Stimulated activated memory B cell treated with anti-CD40 and anti-IgM and Interleukin-4, amounts not matched to agents 10 μg/mL and 1 μg/mL and 100 μg/mL, for 72 hours (primary cell): ENCODE results near the gene DHX30.

Experiments
- ATAC-seq: fragments of 150-1000 bp; cut with Tn5 transposase; 2 replicates; pipeline ENCODE4 v1.10.0; 2021
- H3K27ac Mint-ChIP-seq: one replicate; pipeline ENCODE4 v1.8.0; 2022; ENCODE audit warnings: mild to moderate bottlenecking, mixed read lengths
- H3K27me3 Mint-ChIP-seq: one replicate; pipeline ENCODE4 v1.8.0; 2022; ENCODE audit warnings: mixed read lengths
- H3K36me3 Mint-ChIP-seq: one replicate; pipeline ENCODE4 v1.8.0; 2022; ENCODE audit warnings: mixed read lengths
- H3K4me1 Mint-ChIP-seq: one replicate; pipeline ENCODE4 v1.8.0; 2022; ENCODE audit warnings: mixed read lengths
- H3K4me3 Mint-ChIP-seq: one replicate; pipeline ENCODE4 v1.8.0; 2022; ENCODE audit warnings: mild to moderate bottlenecking, moderate library complexity, mixed read lengths
- H3K9me3 Mint-ChIP-seq: one replicate; pipeline ENCODE4 v1.8.0; 2022; ENCODE audit warnings: mixed read lengths

Gene DHX30

DNA sequence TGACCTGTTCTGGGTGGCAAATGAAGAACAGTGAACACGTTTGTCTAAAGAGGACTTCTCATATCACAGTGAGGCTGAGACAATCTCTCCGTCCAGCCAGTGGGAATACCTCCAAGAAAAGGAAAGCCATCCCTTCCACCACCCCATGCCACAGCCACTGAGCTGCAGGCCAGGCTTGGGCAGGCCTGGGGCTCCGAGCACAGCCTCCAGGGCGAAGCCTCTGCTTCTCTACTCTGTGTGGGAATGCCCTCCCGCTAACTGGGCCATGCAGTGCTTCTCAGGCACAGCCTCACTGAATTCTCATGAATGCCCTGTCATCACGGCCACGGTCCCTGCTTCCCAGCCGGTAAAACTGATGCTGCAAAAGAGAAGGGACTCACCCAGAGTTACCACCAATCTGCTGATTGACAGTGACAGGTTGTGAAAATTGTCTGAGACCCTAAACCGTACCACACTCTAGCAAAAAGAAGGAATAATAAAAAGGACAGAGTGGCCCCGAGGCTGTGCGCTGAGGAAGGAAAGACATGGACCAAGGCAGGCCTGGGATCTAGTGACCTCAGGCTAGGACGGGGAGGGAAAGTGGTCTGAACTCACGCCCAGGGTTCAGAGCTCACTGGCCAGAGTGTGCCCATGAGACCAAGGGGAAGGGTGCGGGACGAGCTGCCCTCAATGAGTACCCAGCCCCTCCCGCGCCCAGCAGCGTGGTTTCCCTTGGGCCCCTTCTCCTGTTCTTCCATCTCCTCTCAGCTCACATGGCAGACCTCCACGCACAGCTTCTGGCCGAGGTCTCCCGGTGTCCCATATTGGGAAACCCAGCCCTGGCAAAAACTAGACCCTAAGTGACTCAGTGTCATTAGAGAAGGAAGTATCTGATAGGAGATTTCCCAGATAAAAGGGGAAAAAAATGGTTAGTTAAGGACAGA, 52.8 kb downstream of the DHX30 start:
- Mint-ChIP-seq H3K4me3 (no peak overlapping the region), H3K27ac (no peak overlapping the region), H3K36me3 (peaks cover 49% of the 10 kb centered on the region), H3K9me3 (no peaks in the 10 kb centered on the region), H3K27me3 (no peaks in the 10 kb centered on the region), H3K4me1 (no peaks in the 10 kb centered on the region)
- ATAC-seq: no peak

DNA sequence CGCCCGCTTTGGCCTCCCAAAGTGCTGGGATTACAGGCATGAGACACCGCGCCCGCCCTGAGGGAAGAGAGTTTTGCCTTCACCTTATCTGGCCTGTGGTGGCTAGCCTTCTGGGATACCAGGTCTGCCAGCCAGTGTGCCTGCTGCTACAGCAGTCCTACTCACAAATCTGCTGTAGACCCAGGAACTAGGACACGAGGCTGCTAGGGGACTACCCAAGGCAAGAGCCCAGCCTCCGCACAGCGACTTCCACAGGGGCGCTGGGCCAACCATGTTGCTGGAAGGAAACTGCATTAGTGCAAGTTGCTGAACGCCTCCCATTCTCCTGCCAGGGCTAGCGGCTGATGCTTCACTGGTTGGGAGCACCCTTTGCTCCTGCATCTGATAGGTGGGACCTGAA, 53.7 kb downstream of the DHX30 start:
- Mint-ChIP-seq H3K4me3 (no peak overlapping the region), H3K4me1 (no peaks in the 10 kb centered on the region), H3K27ac (no peak overlapping the region), H3K27me3 (no peaks in the 10 kb centered on the region), H3K9me3 (no peaks in the 10 kb centered on the region), H3K36me3 (peaks cover 49% of the 10 kb centered on the region)
- ATAC-seq: no peak

DNA sequence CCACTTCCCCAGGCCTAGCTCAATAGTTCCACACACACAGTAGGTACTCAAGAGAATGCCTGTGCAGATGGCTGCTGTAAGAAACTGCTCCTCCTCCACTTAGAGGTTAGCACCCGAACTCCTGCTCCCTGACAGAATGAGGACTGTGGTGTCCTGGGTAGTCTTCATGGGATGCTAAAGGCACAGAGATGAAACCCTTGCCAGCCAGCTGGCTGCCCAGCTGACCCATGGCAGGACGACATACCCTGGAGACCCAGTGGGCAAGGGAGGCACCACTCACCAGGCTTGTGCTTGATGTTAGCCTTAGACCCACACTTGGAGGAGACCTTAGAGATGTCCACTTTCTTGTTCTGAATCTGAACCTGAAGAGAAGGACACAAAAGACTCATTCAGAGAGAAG, 54.2 kb downstream of the DHX30 start:
- Mint-ChIP-seq H3K27ac (no peak overlapping the region), H3K4me1 (no peaks in the 10 kb centered on the region), H3K9me3 (no peaks in the 10 kb centered on the region), H3K36me3 (peaks cover 48% of the 10 kb centered on the region), H3K4me3 (no peak overlapping the region), H3K27me3 (no peaks in the 10 kb centered on the region)
- no peak for ATAC-seq

DNA sequence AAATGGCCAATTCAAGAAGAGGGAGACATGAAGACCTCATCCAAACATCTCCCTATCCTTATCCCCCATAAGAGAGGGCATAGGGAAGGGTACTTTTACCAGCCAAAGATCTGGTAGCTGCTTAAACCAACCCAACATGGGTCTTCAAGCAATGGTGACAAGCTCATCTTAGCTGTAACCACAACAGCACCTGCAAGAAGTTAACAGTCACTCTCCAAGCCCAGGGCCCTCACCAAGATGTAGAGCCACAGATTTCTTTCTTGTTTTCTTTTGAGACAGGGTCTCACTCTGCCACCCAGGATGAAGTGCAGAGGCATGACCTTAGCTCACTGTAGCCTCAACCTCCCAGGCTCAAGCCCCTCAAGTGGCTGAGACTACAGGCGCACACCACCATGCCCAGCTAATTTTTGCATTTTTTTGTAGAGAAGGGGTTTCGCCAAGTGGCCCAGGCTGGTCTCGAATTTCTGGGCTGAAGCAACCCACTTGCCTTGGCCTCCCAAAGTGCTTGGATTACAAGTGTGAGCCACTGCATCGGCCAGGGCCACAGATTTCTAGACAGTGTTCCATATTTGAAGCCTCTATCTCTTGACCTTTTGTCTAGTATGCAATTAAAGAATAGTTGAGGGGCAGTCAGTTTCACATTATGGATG, 57.1 kb downstream of the DHX30 start:
- no peaks in the 10 kb centered on the region for H3K4me1 Mint-ChIP-seq
- no peaks in the 10 kb centered on the region for H3K9me3 Mint-ChIP-seq
- no peak for ATAC-seq
- H3K27me3 Mint-ChIP-seq: no peaks in the 10 kb centered on the region
- no peak overlapping the region for H3K27ac Mint-ChIP-seq
- H3K36me3 Mint-ChIP-seq: peaks cover 26% of the 10 kb centered on the region
- H3K4me3 Mint-ChIP-seq: no peak overlapping the region

DNA sequence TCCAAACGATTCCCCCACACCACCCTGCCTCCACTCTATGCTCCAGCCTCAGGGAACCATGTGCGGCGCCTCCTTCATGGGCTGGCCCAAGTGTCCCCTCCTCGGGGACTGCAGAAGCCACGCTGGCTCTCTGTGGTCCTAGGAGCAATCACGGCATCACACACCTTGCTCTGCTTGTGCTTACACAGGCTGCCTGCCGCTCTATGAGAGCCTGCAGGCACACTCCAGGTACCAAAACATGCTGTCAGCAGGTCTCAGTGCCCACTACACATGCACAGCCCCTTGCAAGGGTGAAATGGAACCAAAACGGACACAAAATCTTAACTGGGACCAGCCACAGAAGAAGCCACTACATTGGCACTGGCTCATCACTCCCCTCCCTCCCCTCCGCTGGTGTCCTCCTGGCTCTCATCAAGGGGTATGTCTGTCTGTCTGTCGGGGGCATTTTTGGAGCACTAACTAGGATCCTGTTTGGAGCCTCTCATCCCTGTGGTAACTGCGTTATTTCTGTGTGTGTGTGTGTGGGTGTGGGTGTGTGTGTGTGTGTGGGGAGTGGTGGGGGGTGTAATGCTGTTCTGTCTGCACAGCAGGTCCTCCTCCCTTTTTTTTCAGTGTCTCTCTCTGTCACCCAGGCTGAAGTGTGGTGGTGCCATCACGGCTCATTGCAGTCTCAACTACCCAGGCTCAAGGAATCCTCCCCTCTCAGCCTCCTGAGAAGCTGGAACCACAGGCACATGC, 60.6 kb downstream of the DHX30 start:
- Mint-ChIP-seq H3K4me1 (no peaks in the 10 kb centered on the region), H3K36me3 (peaks cover 43% of the 10 kb centered on the region), H3K27me3 (no peaks in the 10 kb centered on the region), H3K9me3 (no peaks in the 10 kb centered on the region), H3K27ac (no peak overlapping the region), H3K4me3 (no peak overlapping the region)
- no peak for ATAC-seq

DNA sequence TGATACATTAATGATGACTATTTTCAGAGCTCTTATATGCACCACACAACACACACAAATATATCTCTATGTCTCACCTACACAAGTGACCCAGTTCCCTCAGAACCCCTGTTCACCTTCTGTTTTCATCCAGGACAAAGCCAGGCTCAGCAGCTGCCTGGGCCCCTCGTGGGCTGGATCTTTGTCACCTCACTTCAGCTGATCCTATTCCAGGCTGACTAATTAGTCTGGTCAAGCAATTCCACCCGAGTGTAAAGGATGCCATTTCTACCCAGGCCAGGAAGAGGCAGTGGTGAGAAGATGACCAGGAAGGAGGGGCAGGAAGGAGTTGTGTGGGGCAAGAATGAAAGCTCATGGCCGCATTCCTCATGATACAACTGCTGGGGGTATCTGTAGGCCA, 62.3 kb downstream of the DHX30 start:
- Mint-ChIP-seq H3K27ac (no peak overlapping the region), H3K36me3 (peaks cover 50% of the 10 kb centered on the region), H3K4me3 (no peak overlapping the region), H3K27me3 (no peaks in the 10 kb centered on the region), H3K9me3 (no peaks in the 10 kb centered on the region), H3K4me1 (no peaks in the 10 kb centered on the region)
- ATAC-seq: no peak

DNA sequence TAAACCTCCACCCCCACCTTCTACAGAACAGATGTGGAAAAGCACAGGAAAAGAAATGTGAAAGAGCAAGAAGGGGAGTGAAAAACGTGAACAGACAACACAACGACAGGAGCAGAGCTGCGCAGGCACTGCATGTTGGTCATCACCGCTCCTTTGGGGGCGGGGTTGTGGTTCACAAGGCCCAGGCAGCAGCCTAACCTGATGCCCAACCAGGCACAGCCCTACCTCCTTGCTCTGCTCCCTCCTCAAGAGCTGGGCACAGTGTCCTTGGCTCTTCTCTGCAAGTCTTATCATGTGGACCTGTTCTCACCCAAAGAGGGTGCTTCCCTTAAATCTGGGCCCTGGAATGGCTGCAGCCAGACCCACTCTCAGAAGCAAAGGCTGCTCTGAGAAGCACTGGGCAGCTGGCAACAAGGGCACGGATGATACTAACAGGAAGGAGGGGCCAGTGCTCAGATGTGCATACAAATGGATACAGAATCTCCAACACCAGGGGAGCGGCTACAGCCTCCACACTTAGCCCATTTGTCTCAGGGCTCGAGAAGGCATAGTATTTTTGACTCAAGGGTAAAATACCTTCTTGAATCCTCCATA, 64.6 kb downstream of the DHX30 start:
- H3K27me3 Mint-ChIP-seq: no peaks in the 10 kb centered on the region
- no peaks in the 10 kb centered on the region for H3K4me1 Mint-ChIP-seq
- peaks cover 59% of the 10 kb centered on the region for H3K36me3 Mint-ChIP-seq
- no peak overlapping the region for H3K27ac Mint-ChIP-seq
- no peak for ATAC-seq
- H3K9me3 Mint-ChIP-seq: no peaks in the 10 kb centered on the region
- H3K4me3 Mint-ChIP-seq: no peak overlapping the region

DNA sequence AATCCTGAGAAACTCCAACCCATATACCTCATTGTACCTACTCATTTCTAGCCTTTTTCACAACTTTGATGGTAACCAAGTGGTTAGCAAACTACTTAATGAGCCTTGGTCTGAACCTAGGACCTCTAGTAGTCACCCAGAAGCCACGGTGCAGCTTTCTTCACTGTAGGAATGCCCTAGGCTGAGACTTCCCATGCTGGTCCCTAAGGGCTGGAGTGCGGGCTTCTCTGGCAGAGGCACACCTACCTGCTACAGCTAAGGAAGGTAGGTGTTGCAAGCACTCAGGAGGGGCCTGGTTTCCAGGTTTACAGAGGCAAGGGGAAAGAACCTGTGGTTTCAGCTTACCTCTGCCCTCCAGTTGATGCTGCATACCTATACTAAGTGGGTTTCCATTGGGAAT, 65.4 kb downstream of the DHX30 start:
- Mint-ChIP-seq H3K4me1 (no peaks in the 10 kb centered on the region), H3K27ac (no peak overlapping the region), H3K36me3 (peaks cover 66% of the 10 kb centered on the region), H3K9me3 (no peaks in the 10 kb centered on the region), H3K4me3 (no peak overlapping the region), H3K27me3 (no peaks in the 10 kb centered on the region)
- no peak for ATAC-seq

DNA sequence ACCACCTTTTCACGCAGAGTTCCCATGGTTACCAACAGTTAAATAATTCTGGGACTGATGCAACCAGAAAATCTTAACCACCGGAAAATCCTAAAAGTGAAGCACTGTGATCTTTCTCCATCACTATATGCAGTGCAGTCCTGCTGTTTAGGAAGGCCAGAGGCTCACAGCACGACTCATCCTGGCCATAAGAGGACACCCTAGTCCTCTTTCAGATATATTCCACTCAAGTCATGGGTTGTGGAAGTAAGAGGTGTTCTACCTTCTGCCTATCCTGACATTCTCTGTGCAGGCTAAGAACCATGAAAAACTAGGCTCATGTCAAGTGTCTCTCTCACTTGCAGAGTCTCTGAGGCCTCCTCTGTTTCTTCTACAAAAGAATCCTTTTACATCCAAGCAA, 67.2 kb downstream of the DHX30 start:
- Mint-ChIP-seq H3K4me1 (no peaks in the 10 kb centered on the region), H3K27ac (no peak overlapping the region), H3K27me3 (no peaks in the 10 kb centered on the region), H3K9me3 (no peaks in the 10 kb centered on the region), H3K4me3 (no peak overlapping the region), H3K36me3 (peaks cover 70% of the 10 kb centered on the region)
- no peak for ATAC-seq

DNA sequence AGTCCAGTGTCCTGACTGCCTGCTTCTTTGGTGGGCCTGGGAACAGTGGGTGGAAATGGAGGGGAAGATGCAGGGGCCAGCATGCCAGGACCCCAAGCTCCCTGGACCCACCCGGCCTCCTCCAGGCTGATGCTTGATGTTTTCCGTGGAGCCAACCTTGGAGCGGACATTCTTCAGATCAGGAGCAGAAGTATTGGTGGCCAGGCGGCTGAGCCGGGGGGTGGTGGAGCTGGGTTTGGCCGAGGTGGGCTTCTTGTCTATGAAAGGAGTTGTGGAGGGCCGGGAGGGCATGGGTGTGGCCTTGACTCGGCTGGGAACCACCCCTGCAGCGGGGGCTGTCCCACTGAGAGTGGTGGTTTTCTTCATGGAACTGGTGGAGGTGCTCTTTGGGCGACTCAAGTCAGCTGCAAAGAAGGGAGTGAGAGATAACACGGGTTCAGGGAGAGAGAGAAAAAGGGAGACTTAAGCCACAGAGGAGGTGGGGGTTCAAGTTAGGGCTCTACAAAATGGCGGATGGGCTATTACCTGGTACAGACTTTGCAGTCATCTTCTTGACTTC, 67.8 kb downstream of the DHX30 start:
- H3K4me3 Mint-ChIP-seq: no peak overlapping the region
- no peaks in the 10 kb centered on the region for H3K4me1 Mint-ChIP-seq
- ATAC-seq: no peak
- H3K36me3 Mint-ChIP-seq: peaks cover 70% of the 10 kb centered on the region
- H3K27ac Mint-ChIP-seq: no peak overlapping the region
- H3K27me3 Mint-ChIP-seq: no peaks in the 10 kb centered on the region
- H3K9me3 Mint-ChIP-seq: no peaks in the 10 kb centered on the region

DNA sequence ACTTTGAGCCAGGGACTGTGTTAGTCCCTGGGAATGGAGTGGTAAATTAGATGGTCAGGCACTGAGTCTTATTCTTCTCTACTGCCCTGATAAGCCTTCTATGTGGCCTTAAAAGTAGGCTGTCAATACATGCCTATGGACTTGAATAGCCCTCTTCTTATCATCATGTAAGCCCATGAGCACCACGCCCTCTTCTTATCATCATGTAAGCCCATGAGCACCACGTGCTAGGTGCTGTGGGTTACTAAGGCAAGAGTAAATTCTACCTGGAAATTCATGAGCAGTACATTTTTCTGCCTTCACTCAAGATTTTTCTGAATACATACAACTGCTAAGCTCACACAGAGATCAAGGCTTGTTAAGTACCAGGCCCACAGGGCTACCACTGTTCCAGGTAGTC, 68.5 kb downstream of the DHX30 start:
- Mint-ChIP-seq H3K27ac (no peak overlapping the region), H3K36me3 (peaks cover 64% of the 10 kb centered on the region), H3K4me3 (no peak overlapping the region), H3K9me3 (no peaks in the 10 kb centered on the region), H3K4me1 (no peaks in the 10 kb centered on the region), H3K27me3 (no peaks in the 10 kb centered on the region)
- no peak for ATAC-seq

DNA sequence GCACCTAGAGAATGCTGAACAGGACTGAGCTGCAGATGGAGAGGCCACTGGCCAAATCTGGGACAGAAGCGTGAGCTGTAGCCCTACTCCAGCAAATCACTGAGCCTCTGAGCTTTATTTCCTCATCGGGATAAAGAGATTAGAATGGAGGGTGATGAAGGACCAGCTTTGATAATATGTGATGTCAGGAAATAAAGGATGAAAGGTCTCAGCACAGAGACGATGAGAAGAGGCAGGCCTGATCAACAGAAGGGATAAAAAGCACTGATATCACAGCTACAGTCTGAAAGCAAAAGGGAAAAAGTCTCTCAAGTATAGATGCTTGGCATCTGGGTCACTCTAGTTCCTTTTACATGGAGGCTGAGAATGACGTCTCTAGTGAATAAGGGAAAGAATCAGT, 70.0 kb downstream of the DHX30 start:
- Mint-ChIP-seq H3K36me3 (peaks cover 57% of the 10 kb centered on the region), H3K9me3 (no peaks in the 10 kb centered on the region), H3K27me3 (no peaks in the 10 kb centered on the region), H3K4me1 (no peaks in the 10 kb centered on the region), H3K27ac (no peak overlapping the region), H3K4me3 (no peak overlapping the region)
- no peak for ATAC-seq

DNA sequence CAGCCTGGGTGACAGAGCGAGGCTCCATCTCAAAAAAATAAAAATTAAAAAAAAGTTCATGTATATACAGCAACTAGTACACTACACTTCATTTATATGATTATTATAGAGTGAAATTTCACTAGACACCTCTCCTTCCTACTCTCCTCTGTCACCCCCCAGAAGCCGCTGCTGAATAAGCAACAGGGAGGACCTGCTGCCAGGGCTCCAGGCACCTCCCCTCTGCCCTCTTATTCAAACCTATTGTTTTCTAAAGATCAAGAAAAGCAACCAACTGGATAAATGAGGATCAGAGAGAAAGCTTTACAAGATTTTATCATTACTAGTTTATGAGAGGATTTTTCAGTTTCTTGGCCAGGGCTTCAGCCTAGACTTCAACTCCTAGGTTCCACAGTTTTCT, 71.5 kb downstream of the DHX30 start:
- no peak for ATAC-seq
- no peaks in the 10 kb centered on the region for H3K27me3 Mint-ChIP-seq
- peaks cover 9% of the 10 kb centered on the region for H3K4me1 Mint-ChIP-seq
- H3K27ac Mint-ChIP-seq: no peak overlapping the region
- H3K9me3 Mint-ChIP-seq: no peaks in the 10 kb centered on the region
- H3K36me3 Mint-ChIP-seq: peaks cover 48% of the 10 kb centered on the region
- no peak overlapping the region for H3K4me3 Mint-ChIP-seq

DNA sequence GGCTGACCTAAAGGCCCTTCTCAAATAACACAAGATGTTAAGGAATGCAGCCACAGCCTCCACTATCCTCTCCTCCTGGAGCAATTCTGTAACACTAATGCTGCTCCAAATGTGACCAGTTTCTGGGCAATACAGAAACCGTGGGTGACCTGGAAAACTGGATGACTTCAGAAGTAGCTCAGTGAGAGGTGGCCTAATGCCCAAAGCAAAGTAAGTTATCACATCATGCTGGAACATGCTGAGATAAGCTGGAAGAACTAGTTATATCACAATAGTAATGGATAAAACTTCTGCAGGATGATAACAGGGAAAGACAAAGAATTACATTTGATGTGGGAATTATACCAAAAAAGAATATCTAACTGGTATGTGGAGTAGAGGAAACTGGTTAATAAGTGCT, 72.0 kb downstream of the DHX30 start:
- no peak overlapping the region for H3K4me3 Mint-ChIP-seq
- H3K27ac Mint-ChIP-seq: no peak overlapping the region
- peaks cover 9% of the 10 kb centered on the region for H3K4me1 Mint-ChIP-seq
- peaks cover 43% of the 10 kb centered on the region for H3K36me3 Mint-ChIP-seq
- H3K27me3 Mint-ChIP-seq: no peaks in the 10 kb centered on the region
- no peaks in the 10 kb centered on the region for H3K9me3 Mint-ChIP-seq
- no peak for ATAC-seq

DNA sequence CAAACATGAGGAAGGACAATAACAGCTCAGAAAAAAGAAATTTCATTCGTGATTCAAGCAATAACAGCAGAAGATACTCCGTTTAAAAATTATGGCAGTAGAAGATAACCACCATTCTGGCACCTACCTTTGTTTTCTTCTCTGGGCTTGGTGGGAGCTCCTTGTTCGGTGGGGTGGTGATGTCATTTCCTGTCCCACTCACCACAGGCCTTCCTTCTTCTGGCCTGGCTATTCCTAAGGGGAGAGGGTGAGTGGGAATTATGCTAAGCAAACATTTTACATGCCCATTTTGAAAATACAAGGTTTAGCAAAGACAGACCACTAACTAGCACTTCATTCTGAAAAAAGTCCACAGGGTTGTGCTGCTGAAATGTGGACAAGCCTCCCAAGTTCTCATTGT, 74.4 kb downstream of the DHX30 start:
- Mint-ChIP-seq H3K4me3 (no peak overlapping the region), H3K4me1 (peaks cover 9% of the 10 kb centered on the region), H3K36me3 (peaks cover 32% of the 10 kb centered on the region), H3K9me3 (no peaks in the 10 kb centered on the region), H3K27me3 (no peaks in the 10 kb centered on the region), H3K27ac (no peak overlapping the region)
- ATAC-seq: no peak
